HCT116 (cell line): ENCODE measurements around the gene PRELID2. TPM values are rescaled to one million over a fixed set of nuclear protein-coding genes. Genes with fewer than 3 reads are reported as not detected.

Experiments
- ATAC-seq: fragments of 200-7000 bp; cut with Tn5 transposase; 2 replicates; pipeline ENCODE4 v1.9.1; 2020; ENCODE audit warnings: mild to moderate bottlenecking, moderate library complexity
- BruUV-seq: library from RNA; stranded (reverse); fragments of 400-500 nt; replicated peaks from 2 replicates; lab custom pipeline; 2021; lab: Mats Ljungman, UMichigan
- CTCF ChIA-PET: fragments of 300-600 bp; sonication (Branson Sonifier 250); formaldehyde crosslinking; loops from one replicate; lab custom pipeline; 2021; ENCODE audit warnings: antibody characterized with exemption; lab: Charles Lee
- POLR2A ChIA-PET: fragments of 300-600, 350-600 bp; sonication (Branson Sonifier 250); formaldehyde crosslinking; loops from one replicate; lab custom pipeline; 2021; ENCODE audit warnings: antibody characterized with exemption; lab: Charles Lee
- RAD21 ChIA-PET, 2 experiments: fragments of 300-600 bp; sonication (Branson Sonifier 250); formaldehyde crosslinking; loops; one replicate each; lab custom pipeline; 2023; ENCODE audit warnings: low total read pairs in 2 of 2; ENCODE audit not compliant: uncharacterized antibody in 2 of 2, unreplicated experiment in 2 of 2, low non-redundant PET in 1 of 2; lab: Charles Lee
- DNase-seq: peaks from one replicate; pipeline ENCODE4 v3.0.0-alpha.2; 2010; ENCODE audit warnings: low read depth, low spot score
- H2AFZ ChIP-seq: fragments of 200-600 bp; shearing (Covaris generic), sonication (generic); 2 replicates; pipeline ENCODE4 v1.6.1; 2017; ENCODE audit warnings: low read depth, mixed run types, mixed read lengths, antibody characterized with exemption, low read length; ENCODE audit not compliant: poor library complexity, severe bottlenecking
- H3K27ac ChIP-seq: 2 replicates; pipeline ENCODE4 v1.5.1; 2012; ENCODE audit warnings: low read depth, low read length
- H3K27me3 ChIP-seq: fragments of 200-600 bp; sonication (generic); 2 replicates; pipeline ENCODE4 v1.6.1; 2016; ENCODE audit warnings: mixed run types, low read length, mixed read lengths; ENCODE audit not compliant: insufficient read depth
- H3K36me3 ChIP-seq, 2 experiments: fragments of 200-500 bp in 1 of 2; fragments of 200-600 bp in 1 of 2; sonication (Bioruptor generic) in 1 of 2; sonication (generic) in 1 of 2; 2 replicates each; pipeline versions ENCODE4 v1.5.1 to v1.6.1; 2014 to 2016; ENCODE audit warnings: low read length in 2 of 2, inconsistent platforms in 1 of 2, mixed read lengths in 1 of 2, mixed run types in 1 of 2; ENCODE audit not compliant: insufficient read depth in 2 of 2, control insufficient read depth in 1 of 2
- H3K4me1 ChIP-seq, 2 experiments: fragments of 200-600 bp in 1 of 2; sonication (generic) in 1 of 2; 2 replicates each; pipeline versions ENCODE4 v1.5.1 to v1.6.1; 2012 to 2017; ENCODE audit warnings: low read length in 2 of 2, inconsistent platforms in 1 of 2, mild to moderate bottlenecking in 1 of 2, mixed read lengths in 1 of 2, mixed run types in 1 of 2, moderate library complexity in 1 of 2; ENCODE audit not compliant: insufficient read depth in 2 of 2, control insufficient read depth in 1 of 2
- H3K4me2 ChIP-seq: fragments of 200-600 bp; sonication (generic); 2 replicates; pipeline ENCODE4 v1.6.1; 2017; ENCODE audit warnings: mixed run types, low read length, mixed read lengths
- H3K4me3 ChIP-seq, 2 experiments: fragments of 200-600 bp in 1 of 2; sonication (generic) in 1 of 2; replicated peaks in 1 of 2; 2 replicates each; pipeline ENCODE4 v1.5.1; 2011 to 2016; ENCODE audit warnings: low read length in 2 of 2, control low read depth in 1 of 2, low read depth in 1 of 2, mild to moderate bottlenecking in 1 of 2, mixed read lengths in 1 of 2, mixed run types in 1 of 2
- H3K79me2 ChIP-seq: fragments of 200-600 bp; sonication (generic); 2 replicates; pipeline ENCODE4 v1.6.1; 2017; ENCODE audit warnings: mild to moderate bottlenecking, mixed run types, low read length, moderate library complexity, mixed read lengths; ENCODE audit not compliant: insufficient read depth
- H3K9ac ChIP-seq: fragments of 200-600 bp; sonication (generic); 2 replicates; pipeline ENCODE4 v1.6.1; 2016; ENCODE audit warnings: low read length, mixed read lengths
- H3K9me2 ChIP-seq: fragments of 200-600 bp; sonication (generic), shearing (Covaris generic); 2 replicates; pipeline ENCODE4 v1.6.1; 2017; ENCODE audit warnings: mixed run types, mild to moderate bottlenecking, moderate library complexity; ENCODE audit not compliant: insufficient read depth
- H3K9me3 ChIP-seq, 2 experiments: fragments of 200-500 bp in 1 of 2; fragments of 200-600 bp in 1 of 2; sonication (Bioruptor generic) in 1 of 2; sonication (generic) in 1 of 2; 2 replicates each; pipeline ENCODE4 v1.6.1; 2014 to 2017; ENCODE audit warnings: low read length in 2 of 2, mixed read lengths in 2 of 2, inconsistent platforms in 1 of 2, low read depth in 1 of 2, mild to moderate bottlenecking in 1 of 2, mixed run types in 1 of 2, moderate library complexity in 1 of 2; ENCODE audit not compliant: control insufficient read depth in 1 of 2, insufficient read depth in 1 of 2
- H4K20me1 ChIP-seq: fragments of 200-600 bp; sonication (generic), shearing (Covaris generic); 2 replicates; pipeline ENCODE4 v1.6.1; 2017; ENCODE audit warnings: mixed run types, mild to moderate bottlenecking, moderate library complexity; ENCODE audit not compliant: insufficient read depth
- CBX3 ChIP-seq: IDR thresholded peaks from 2 replicates; pipeline ENCODE4 v1.6.1; 2012; ENCODE audit warnings: low read depth
- CEBPB ChIP-seq: IDR thresholded peaks from 2 replicates; pipeline ENCODE4 v1.6.1; 2012; ENCODE audit warnings: low read depth
- CTCF ChIP-seq, 3 experiments: fragments of 200-600 bp in 1 of 3; sonication (generic) in 1 of 3; IDR thresholded peaks in 2 of 3; conservative IDR thresholded peaks in 1 of 3; 2 replicates each; pipeline ENCODE4 v1.5.1; 2012 to 2017; ENCODE audit warnings: low read depth in 2 of 3, low read length in 2 of 3, antibody characterized with exemption in 1 of 3, borderline replicate concordance in 1 of 3, control low read depth in 1 of 3, mild to moderate bottlenecking in 1 of 3, mixed read lengths in 1 of 3, mixed run types in 1 of 3, moderate library complexity in 1 of 3; ENCODE audit not compliant: insufficient read depth in 1 of 3
- EZH2phosphoT487 ChIP-seq: fragments of 200-600 bp; IDR thresholded peaks from 2 replicates; pipeline ENCODE4 v1.6.1; 2018; ENCODE audit warnings: antibody characterized with exemption, borderline replicate concordance
- FOSL1 ChIP-seq: IDR thresholded peaks from 2 replicates; pipeline ENCODE4 v1.6.1; 2012; ENCODE audit warnings: low read depth
- JUND ChIP-seq: IDR thresholded peaks from 2 replicates; pipeline ENCODE4 v1.6.1; 2012
- MAX ChIP-seq: IDR thresholded peaks from 2 replicates; pipeline ENCODE4 v1.6.1; 2012
- POLR2A ChIP-seq: IDR thresholded peaks from 2 replicates; pipeline ENCODE4 v1.7.0; 2011; ENCODE audit warnings: borderline replicate concordance; ENCODE audit not compliant: insufficient read depth, insufficient read length; ENCODE audit errors: extremely low read depth
- POLR2AphosphoS5 ChIP-seq: IDR thresholded peaks from 2 replicates; pipeline ENCODE4 v1.6.1; 2011; ENCODE audit warnings: mild to moderate bottlenecking, low read depth, low read length, moderate library complexity
- RAD21 ChIP-seq: IDR thresholded peaks from 2 replicates; pipeline ENCODE4 v1.6.1; 2012; ENCODE audit warnings: low read depth, mild to moderate bottlenecking
- SIN3A ChIP-seq: IDR thresholded peaks from 2 replicates; pipeline ENCODE4 v1.6.1; 2012; ENCODE audit warnings: low read depth
- TCF7L2 ChIP-seq: IDR thresholded peaks from 2 replicates; pipeline ENCODE4 v1.7.0; 2011; ENCODE audit warnings: borderline replicate concordance, inconsistent platforms; ENCODE audit not compliant: insufficient read depth, insufficient read length; ENCODE audit errors: extremely low read depth
- ZBTB33 ChIP-seq: IDR thresholded peaks from 2 replicates; pipeline ENCODE4 v1.6.1; 2011; ENCODE audit warnings: mild to moderate bottlenecking, low read length, moderate library complexity; ENCODE audit not compliant: insufficient replicate concordance; ENCODE audit errors: extremely low read depth
- ZFX ChIP-seq: fragments of 450-650 bp; IDR thresholded peaks from 2 replicates; pipeline ENCODE4 v1.6.1; 2017
- intact Hi-C: fragments of 100-400 bp; cut with micrococcal nuclease; formaldehyde crosslinking; loops from 2 replicates; pipeline ENCODE4 v1.10.0; 2022
- total RNA-seq: library from RNA; stranded (reverse); gene quantifications from one replicate; pipeline ENCODE4 v1.2.1, GENCODE V29; 2021; ENCODE audit not compliant: unreplicated experiment

The PRELID2 gene
- total RNA-seq, 1 experiment from 2014 or later = 20.1 TPM

GRCh38 chr5:145826895-145827674 lies 8.1 kb downstream of the PRELID2 start:
- H3K9me3 ChIP-seq = no peaks in the 10 kb centered on the region
- DNase-seq = no peak
- no TSS peak for BruUV-seq
- H4K20me1 ChIP-seq = no peaks in the 10 kb centered on the region
- peak; percentile 3; the same call in 1 of the 2 replicates for TF ChIP-seq RAD21
- no peak for TF ChIP-seq CBX3
- TF ChIP-seq, all 23 proteins: peak for 1
- ATAC-seq = no peak
- Histone ChIP-seq H3K79me2 (peaks cover 15% of the 10 kb centered on the region), H3K27me3 (no peaks in the 10 kb centered on the region), H2AFZ (no peak overlapping the region), H3K9ac (no peak overlapping the region), H3K27ac (no peak overlapping the region), H3K9me2 (no peaks in the 10 kb centered on the region), H3K36me3 (no peaks in the 10 kb centered on the region), H3K4me1 (peaks cover 7 to 10% of the 10 kb centered on the region in 2 experiments), H3K4me3 (no peak overlapping the region), H3K4me2 (no peak overlapping the region)
- intact Hi-C loops = loop anchor here (5.0 kb wide), 2 partner anchors 220 to 1625 kb away; no protein-coding TSS in a partner anchor
- ChIA-PET POLR2A (no interaction called here), CTCF (interaction anchor here (1.1 to 3.1 kb wide), 4 partner anchors 8 to 129 kb away, joined by 3 to 18 read pairs (median 6); partner anchors contain the start of gene PRELID2), RAD21 (interaction anchor here in 1 of 2 experiments (1.4 kb wide), 1 partner anchor 130 kb away, joined by 3 read pairs; no protein-coding TSS in a partner anchor)

- Histone ChIP-seq H3K9ac (no peak overlapping the region), H3K9me3 (no peaks in the 10 kb centered on the region), H3K79me2 (peaks cover 7% of the 10 kb centered on the region; the same call in 1 of the 2 replicates), H2AFZ (no peak overlapping the region), H3K27me3 (no peaks in the 10 kb centered on the region), H3K4me2 (no peak overlapping the region), H3K27ac (no peak overlapping the region), H3K36me3 (no peaks in the 10 kb centered on the region), H3K9me2 (no peaks in the 10 kb centered on the region), H3K4me3 (no peak overlapping the region), H4K20me1 (no peaks in the 10 kb centered on the region), H3K4me1 (peaks cover 7 to 10% of the 10 kb centered on the region in 2 experiments)
- POLR2A ChIA-PET = no interaction called here
- peak; percentile 39 for DNase-seq
- ATAC-seq = peak; percentile 78
- intact Hi-C loops = loop anchor here (2.0 to 5.0 kb wide), 4 partner anchors 125 to 1623 kb away; no protein-coding TSS in a partner anchor
- RAD21 ChIA-PET = interaction anchor here in 1 of 2 experiments (1.4 kb wide), 1 partner anchor 129 kb away, joined by 3 read pairs; no protein-coding TSS in a partner anchor
- BruUV-seq = no TSS peak
- CTCF ChIA-PET = interaction anchor here (0.6 to 3.1 kb wide), 14 partner anchors 9 to 1622 kb away, joined by 3 to 18 read pairs (median 4); partner anchors contain the start of gene PRELID2
- TF ChIP-seq ZBTB33 (no peak), MAX (no peak), CEBPB (0 out of 2 replicates have a peak, but pooled peaks have one; percentile 27), EZH2phosphoT487 (no peak), RAD21 (peak; percentile 73), POLR2A (no peak), ZFX (no peak), SIN3A (no peak), TCF7L2 (no peak), POLR2AphosphoS5 (no peak), CTCF (IDR thresholded peaks at IDR 0.05 in 2 of 3, conservative IDR thresholded peaks at IDR 0.05 in 1 of 3; ENCODE audit: borderline replicate concordance in 1 of 3, insufficient read depth in 1 of 3, low read depth in 2 of 3, low read length in 2 of 3) (peak; percentile 69 to 98 (median 89)), FOSL1 (no peak), JUND (no peak)
Observed at GRCh38 chr5:145825751-145826180, 9.4 kb downstream of the PRELID2 start.
